ENCODE measurements around the gene CCDC82. TPM values are rescaled to one million over a fixed set of nuclear protein-coding genes. Genes with fewer than 3 reads are reported as not detected.

The CCDC82 gene
- total RNA-seq, 1 donor from 2014 or later = 22.2 TPM

DNA sequence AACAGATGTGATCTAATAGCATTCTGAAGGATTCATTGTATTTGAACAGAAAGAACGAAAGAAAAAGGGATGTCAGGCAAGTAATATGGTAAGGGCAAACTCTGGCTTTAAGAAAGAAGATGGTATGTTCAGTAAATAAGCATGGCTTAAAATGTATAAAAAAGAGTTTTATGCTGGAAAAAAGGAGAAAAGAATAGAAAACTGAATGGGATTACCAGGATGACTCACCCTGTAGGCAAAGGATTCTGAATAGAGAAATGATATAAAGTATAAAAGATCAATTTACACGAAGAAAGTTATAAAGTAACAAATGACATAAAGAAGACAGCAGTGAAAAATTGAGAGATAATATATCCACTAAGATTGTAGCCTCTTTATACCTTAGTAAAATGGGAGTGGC is 4.5 kb downstream of the CCDC82 start:
- Mint-ChIP-seq H3K27ac (ENCODE audit: unreplicated experiment) (no peak overlapping the region), H3K27me3 (ENCODE audit: unreplicated experiment) (no peaks in the 10 kb centered on the region), H3K36me3 (ENCODE audit: unreplicated experiment) (peaks cover 24% of the 10 kb centered on the region), H3K4me1 (ENCODE audit: unreplicated experiment) (peaks cover 20% of the 10 kb centered on the region), H3K9me3 (ENCODE audit: unreplicated experiment) (no peaks in the 10 kb centered on the region), H3K4me3 (ENCODE audit: unreplicated experiment) (no peak overlapping the region)
- no peak for DNase-seq (ENCODE audit: extremely low spot score, unreplicated experiment)
- TF ChIP-seq, protein P1, sequence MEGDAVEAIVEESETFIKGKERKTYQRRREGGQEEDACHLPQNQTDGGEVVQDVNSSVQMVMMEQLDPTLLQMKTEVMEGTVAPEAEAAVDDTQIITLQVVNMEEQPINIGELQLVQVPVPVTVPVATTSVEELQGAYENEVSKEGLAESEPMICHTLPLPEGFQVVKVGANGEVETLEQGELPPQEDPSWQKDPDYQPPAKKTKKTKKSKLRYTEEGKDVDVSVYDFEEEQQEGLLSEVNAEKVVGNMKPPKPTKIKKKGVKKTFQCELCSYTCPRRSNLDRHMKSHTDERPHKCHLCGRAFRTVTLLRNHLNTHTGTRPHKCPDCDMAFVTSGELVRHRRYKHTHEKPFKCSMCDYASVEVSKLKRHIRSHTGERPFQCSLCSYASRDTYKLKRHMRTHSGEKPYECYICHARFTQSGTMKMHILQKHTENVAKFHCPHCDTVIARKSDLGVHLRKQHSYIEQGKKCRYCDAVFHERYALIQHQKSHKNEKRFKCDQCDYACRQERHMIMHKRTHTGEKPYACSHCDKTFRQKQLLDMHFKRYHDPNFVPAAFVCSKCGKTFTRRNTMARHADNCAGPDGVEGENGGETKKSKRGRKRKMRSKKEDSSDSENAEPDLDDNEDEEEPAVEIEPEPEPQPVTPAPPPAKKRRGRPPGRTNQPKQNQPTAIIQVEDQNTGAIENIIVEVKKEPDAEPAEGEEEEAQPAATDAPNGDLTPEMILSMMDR (IDR thresholded peaks at IDR 0.05) = no peak

DNA sequence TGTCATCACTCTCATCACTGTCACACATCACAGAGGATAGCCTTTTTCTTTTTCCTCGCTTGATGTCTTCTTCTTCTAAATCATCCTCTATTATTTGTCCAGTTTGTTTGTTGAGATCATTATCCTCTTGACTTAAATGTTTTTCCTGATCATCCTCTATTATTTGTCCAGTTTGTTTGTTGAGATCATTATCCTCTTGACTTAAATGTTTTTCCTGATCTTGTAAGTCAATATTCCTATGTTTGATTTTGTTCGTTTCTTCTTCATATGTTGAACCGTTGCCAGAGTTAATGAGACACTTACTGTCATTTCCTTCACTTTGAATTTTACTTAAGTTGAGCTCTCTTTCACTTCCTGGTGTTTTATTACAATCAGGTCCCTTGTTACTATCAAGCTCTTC is 5.6 kb downstream of the CCDC82 start:
- Mint-ChIP-seq H3K27me3 (ENCODE audit: unreplicated experiment) (no peaks in the 10 kb centered on the region), H3K27ac (ENCODE audit: unreplicated experiment) (no peak overlapping the region), H3K4me3 (ENCODE audit: unreplicated experiment) (no peak overlapping the region), H3K9me3 (ENCODE audit: unreplicated experiment) (no peaks in the 10 kb centered on the region), H3K4me1 (ENCODE audit: unreplicated experiment) (peaks cover 20% of the 10 kb centered on the region), H3K36me3 (ENCODE audit: unreplicated experiment) (peaks cover 29% of the 10 kb centered on the region)
- no peak for DNase-seq (ENCODE audit: extremely low spot score, unreplicated experiment)
- TF ChIP-seq, protein P1 (IDR thresholded peaks at IDR 0.05) = no peak

- TF ChIP-seq, protein P1 (IDR thresholded peaks at IDR 0.05) = no peak
- H3K27me3 Mint-ChIP-seq (ENCODE audit: unreplicated experiment) = no peaks in the 10 kb centered on the region
- no peak overlapping the region for H3K4me3 Mint-ChIP-seq (ENCODE audit: unreplicated experiment)
Observed at GRCh38 chr11:96376796-96377195, 12.9 kb downstream of the CCDC82 start.

DNA sequence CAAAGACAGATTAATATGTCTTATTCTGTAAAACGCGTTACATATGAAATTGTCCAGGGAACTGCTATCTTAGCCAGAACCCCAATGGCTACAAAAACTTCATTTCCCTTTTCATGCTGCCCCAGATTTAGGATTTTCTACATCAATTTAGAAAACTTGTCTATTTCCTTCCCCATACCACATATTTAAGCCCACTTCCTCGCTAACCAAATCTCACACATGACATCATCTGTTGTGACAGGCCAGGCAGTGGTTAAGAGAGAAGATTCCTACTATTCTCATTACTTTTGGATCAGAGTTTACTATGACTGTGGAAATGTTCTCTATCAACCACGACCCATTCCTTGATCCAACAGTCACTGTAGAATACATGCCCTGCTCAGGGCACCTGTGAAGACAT is 15.9 kb downstream of the CCDC82 start:
- no peak overlapping the region for H3K4me3 Mint-ChIP-seq (ENCODE audit: unreplicated experiment)
- no peaks in the 10 kb centered on the region for H3K4me1 Mint-ChIP-seq (ENCODE audit: unreplicated experiment)
- no peaks in the 10 kb centered on the region for H3K27me3 Mint-ChIP-seq (ENCODE audit: unreplicated experiment)
- no peak for DNase-seq (ENCODE audit: extremely low spot score, unreplicated experiment)
- H3K27ac Mint-ChIP-seq (ENCODE audit: unreplicated experiment) = no peak overlapping the region
- peaks cover 5% of the 10 kb centered on the region for H3K9me3 Mint-ChIP-seq (ENCODE audit: unreplicated experiment)
- peaks cover 31% of the 10 kb centered on the region for H3K36me3 Mint-ChIP-seq (ENCODE audit: unreplicated experiment)
- TF ChIP-seq, protein P1 (IDR thresholded peaks at IDR 0.05) = no peak

More at GRCh38 chr11:96376796-96377195, 12.9 kb downstream of the CCDC82 start:
- peaks cover 27% of the 10 kb centered on the region for H3K36me3 Mint-ChIP-seq (ENCODE audit: unreplicated experiment)
- DNase-seq (ENCODE audit: extremely low spot score, unreplicated experiment) = no peak
- no peaks in the 10 kb centered on the region for H3K4me1 Mint-ChIP-seq (ENCODE audit: unreplicated experiment)
- H3K27ac Mint-ChIP-seq (ENCODE audit: unreplicated experiment) = no peak overlapping the region
- H3K9me3 Mint-ChIP-seq (ENCODE audit: unreplicated experiment) = no peaks in the 10 kb centered on the region

GRCh38 chr11:96367342-96367741 is 22.4 kb downstream of the CCDC82 start:
- no peak overlapping the region for H3K4me3 Mint-ChIP-seq (ENCODE audit: unreplicated experiment)
- peaks cover 43% of the 10 kb centered on the region for H3K36me3 Mint-ChIP-seq (ENCODE audit: unreplicated experiment)
- no peak for DNase-seq (ENCODE audit: extremely low spot score, unreplicated experiment)
- no peak overlapping the region for H3K27ac Mint-ChIP-seq (ENCODE audit: unreplicated experiment)
- H3K27me3 Mint-ChIP-seq (ENCODE audit: unreplicated experiment) = no peaks in the 10 kb centered on the region
- TF ChIP-seq, protein P1 (IDR thresholded peaks at IDR 0.05) = no peak
- H3K4me1 Mint-ChIP-seq (ENCODE audit: unreplicated experiment) = no peaks in the 10 kb centered on the region
- H3K9me3 Mint-ChIP-seq (ENCODE audit: unreplicated experiment) = peaks cover 6% of the 10 kb centered on the region

All from osteocyte (in vitro differentiated cells).